Adrenal gland (tissue), 12 donors: ENCODE data around the gene LSM7. TPM values are rescaled to one million over a fixed set of nuclear protein-coding genes. Genes with fewer than 3 reads are reported as not detected.

Source experiments
- DNase-seq, 7 donors: peaks; one replicate each; pipeline ENCODE4 v3.0.0-alpha.2; 2019 to 2020
- H3K27ac ChIP-seq, 5 donors: fragments of 200-600 bp; sonication (generic) in 4 of 5; 1 replicate in 3 of 5; 2 replicates in 2 of 5; pipeline versions ENCODE4 v1.5.1 to v1.8.0; 2016 to 2020; ENCODE audit warnings: mild to moderate bottlenecking in 1 of 5
- H3K27me3 ChIP-seq: fragments of 200-600 bp; 2 replicates; pipeline ENCODE4 v1.8.0; 2021
- H3K36me3 ChIP-seq, 2 donors: fragments of 200-600 bp; replicated peaks in 1 of 2; 1 replicate in 1 of 2; 2 replicates in 1 of 2; pipeline versions ENCODE4 v1.5.1 to v1.8.0; 2018 to 2022
- H3K4me1 ChIP-seq, 2 donors: fragments of 200-600 bp; replicated peaks in 1 of 2; 1 replicate in 1 of 2; 2 replicates in 1 of 2; pipeline versions ENCODE4 v1.5.1 to v1.8.0; 2018 to 2021
- H3K4me3 ChIP-seq, 4 donors: fragments of 200-600 bp; sonication (generic) in 3 of 4; one replicate each; pipeline ENCODE4 v1.5.1; 2016 to 2018
- H3K9me3 ChIP-seq, 3 donors: fragments of 200-600 bp; sonication (generic) in 1 of 3; replicated peaks in 1 of 3; 1 replicate in 2 of 3; 2 replicates in 1 of 3; pipeline versions ENCODE4 v1.5.1 to v1.8.0; 2016 to 2021
- POLR2A ChIP-seq, 2 donors: fragments of 450-650 bp; IDR thresholded peaks; one replicate each; pipeline ENCODE4 v1.6.1; 2017; ENCODE audit warnings: antibody characterized with exemption in 2 of 2, mild to moderate bottlenecking in 2 of 2, moderate library complexity in 1 of 2
- WGBS, 4 donors: extraction: QIAGEN DNeasy Blood & Tissue Kit in 2 of 4; methylation state at CpG; one replicate each; pipeline versions ENCODE4 v1.1.5 to v1.1.7; 2013 to 2017; 5-methylcytosine and 5-hydroxymethylcytosine counted together
- intact Hi-C, 2 donors: fragments of 100-400 bp; cut with DNase I; formaldehyde crosslinking; loops; one replicate each; pipeline versions ENCODE4 v1.14.1 to v1.15.0; 2022 to 2023
- polyA plus RNA-seq, 3 donors: library from polyadenylated mRNA; stranded (reverse); fragments of 200-250 nt in 2 of 3; fragments of 350-450 nt in 1 of 3; fragmentation: Illumina TruSeq in 1 of 3; extraction: RNeasy Lipid Tissue Mini Kit (QIAGEN cat#74804) in 1 of 3; gene quantifications; one replicate each; pipeline ENCODE4 v1.2.3, GENCODE V29; 2013 to 2014
- total RNA-seq, 9 donors: library from RNA; depleted of rRNA in 4 of 9; stranded (reverse); fragments of >200 nt in 4 of 9; fragments of 120-200 nt in 1 of 9; fragmentation: NEBNext Ultra II Directional in 1 of 9; extraction: Animal tissue kit (Norgen Biotek cat#: 25700) in 1 of 9; gene quantifications; one replicate each; pipeline versions ENCODE4 v1.1.0 to v1.2.4, GENCODE V29; 2013 to 2023
- TF ChIP-seq, protein P1 (sequence below), 6 experiments: fragments of 450-650 bp in 4 of 6; fragments of 200-600 bp in 2 of 6; sonication (generic) in 1 of 6; IDR thresholded peaks; 1 replicate in 5 of 6; 2 replicates in 1 of 6; pipeline versions ENCODE4 v1.5.1 to v1.8.0; 2016 to 2021; ENCODE audit warnings: antibody characterized with exemption in 6 of 6, mild to moderate bottlenecking in 2 of 6, moderate library complexity in 1 of 6
- donor health status: healthy with polysubstance abuse.
- donor health status: Bipolar disorder and iron deficiency.
- donor health status: DM: yes; HTN: yes; CAD: no.
- donor health status: DM: no; HTN: no; CAD: no.
- donor health status: DM: no; HTN: no; CAD: no.
- donor health status: DM: yes; HTN: yes; CAD: no.

LSM7 gene
- total and polyA plus RNA-seq, 12 donors = 24.1 to 355 (median 78.1) TPM

DNA sequence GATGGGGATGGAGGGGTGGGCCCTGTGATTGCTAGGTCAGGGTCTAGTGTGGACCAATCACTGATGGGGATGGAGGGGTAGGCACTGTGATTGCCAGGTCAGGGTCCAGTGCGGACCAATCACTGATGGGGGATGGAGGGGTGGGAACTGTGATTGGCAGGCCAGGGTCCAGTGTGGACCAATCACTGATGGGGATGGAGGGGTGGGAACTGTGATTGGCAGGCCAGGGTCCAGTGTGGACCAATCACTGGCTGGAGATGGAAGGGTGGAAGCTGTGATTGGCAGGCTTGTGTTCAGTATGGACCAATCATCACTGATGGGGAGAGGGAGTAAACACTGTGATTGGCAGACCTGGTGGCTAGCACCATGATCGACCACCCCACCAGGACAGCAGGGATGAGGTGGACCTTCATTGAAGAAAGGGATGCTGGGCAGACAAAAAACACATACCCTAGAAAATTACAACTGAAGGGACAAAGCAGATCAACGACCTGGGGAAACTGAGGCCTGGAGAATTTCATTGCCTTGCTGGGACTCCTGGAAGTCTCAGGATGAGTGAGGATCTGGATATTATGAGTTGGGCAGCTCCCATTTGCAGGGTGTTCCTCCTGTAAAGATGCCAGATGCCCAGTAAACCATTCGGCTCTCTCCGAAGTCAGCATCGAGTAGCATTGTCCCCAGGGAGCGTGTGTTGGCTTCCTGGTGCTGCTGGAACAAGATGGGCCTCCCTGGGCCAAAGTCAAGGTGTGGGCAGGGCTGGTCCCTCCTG lies 47.2 kb upstream of the LSM7 start:
- no peak overlapping the region for H3K27ac ChIP-seq
- H3K9me3 ChIP-seq = no peaks in the 10 kb centered on the region
- no peaks in the 10 kb centered on the region for H3K27me3 ChIP-seq
- H3K36me3 ChIP-seq = no peaks in the 10 kb centered on the region
- intact Hi-C loops = no loop called here
- H3K4me3 ChIP-seq = no peak overlapping the region
- H3K4me1 ChIP-seq = peaks cover 0 to 4% of the 10 kb centered on the region in 2 donors
- 81 to 90% (median 85%) methylated on average over 3 to 7 of the region's 7 CpGs for WGBS, 4 donors
- no peak for DNase-seq
- TF ChIP-seq, protein P1, sequence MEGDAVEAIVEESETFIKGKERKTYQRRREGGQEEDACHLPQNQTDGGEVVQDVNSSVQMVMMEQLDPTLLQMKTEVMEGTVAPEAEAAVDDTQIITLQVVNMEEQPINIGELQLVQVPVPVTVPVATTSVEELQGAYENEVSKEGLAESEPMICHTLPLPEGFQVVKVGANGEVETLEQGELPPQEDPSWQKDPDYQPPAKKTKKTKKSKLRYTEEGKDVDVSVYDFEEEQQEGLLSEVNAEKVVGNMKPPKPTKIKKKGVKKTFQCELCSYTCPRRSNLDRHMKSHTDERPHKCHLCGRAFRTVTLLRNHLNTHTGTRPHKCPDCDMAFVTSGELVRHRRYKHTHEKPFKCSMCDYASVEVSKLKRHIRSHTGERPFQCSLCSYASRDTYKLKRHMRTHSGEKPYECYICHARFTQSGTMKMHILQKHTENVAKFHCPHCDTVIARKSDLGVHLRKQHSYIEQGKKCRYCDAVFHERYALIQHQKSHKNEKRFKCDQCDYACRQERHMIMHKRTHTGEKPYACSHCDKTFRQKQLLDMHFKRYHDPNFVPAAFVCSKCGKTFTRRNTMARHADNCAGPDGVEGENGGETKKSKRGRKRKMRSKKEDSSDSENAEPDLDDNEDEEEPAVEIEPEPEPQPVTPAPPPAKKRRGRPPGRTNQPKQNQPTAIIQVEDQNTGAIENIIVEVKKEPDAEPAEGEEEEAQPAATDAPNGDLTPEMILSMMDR (IDR thresholded peaks at IDR 0.05) = no peak
- TF ChIP-seq POLR2A (IDR thresholded peaks at IDR 0.05) = no peak

DNA sequence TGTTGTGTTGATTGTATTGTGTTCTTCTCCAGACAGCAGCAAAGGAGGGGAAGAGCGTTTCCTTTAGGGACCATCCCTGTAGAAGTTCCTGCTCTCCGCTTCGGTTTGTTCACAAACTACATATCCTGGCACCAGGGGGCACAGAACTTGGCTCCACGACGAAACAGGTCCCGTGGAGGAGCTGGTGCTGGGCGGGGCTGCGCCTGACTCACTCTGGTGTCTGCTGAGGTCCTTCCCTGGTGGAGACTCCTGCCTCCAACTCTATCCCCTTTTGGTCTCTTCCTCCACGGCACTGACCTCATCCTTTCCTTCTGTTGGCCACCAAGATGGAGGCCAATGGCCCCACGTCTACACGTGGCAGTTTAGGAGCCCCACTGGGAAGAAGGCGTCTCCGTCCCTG lies 46.4 kb upstream of the LSM7 start:
- Histone ChIP-seq H3K4me1 (peaks cover 0 to 4% of the 10 kb centered on the region in 2 donors), H3K36me3 (no peaks in the 10 kb centered on the region), H3K27ac (no peak overlapping the region), H3K9me3 (no peaks in the 10 kb centered on the region), H3K27me3 (no peaks in the 10 kb centered on the region), H3K4me3 (no peak overlapping the region)
- WGBS, 4 donors = 85 to 93% (median 90%) methylated on average over 13 of the region's 13 CpGs
- DNase-seq = no peak
- TF ChIP-seq POLR2A (IDR thresholded peaks at IDR 0.05) = no peak
- TF ChIP-seq, protein P1 (IDR thresholded peaks at IDR 0.05) = no peak
- intact Hi-C loops = no loop called here

DNA sequence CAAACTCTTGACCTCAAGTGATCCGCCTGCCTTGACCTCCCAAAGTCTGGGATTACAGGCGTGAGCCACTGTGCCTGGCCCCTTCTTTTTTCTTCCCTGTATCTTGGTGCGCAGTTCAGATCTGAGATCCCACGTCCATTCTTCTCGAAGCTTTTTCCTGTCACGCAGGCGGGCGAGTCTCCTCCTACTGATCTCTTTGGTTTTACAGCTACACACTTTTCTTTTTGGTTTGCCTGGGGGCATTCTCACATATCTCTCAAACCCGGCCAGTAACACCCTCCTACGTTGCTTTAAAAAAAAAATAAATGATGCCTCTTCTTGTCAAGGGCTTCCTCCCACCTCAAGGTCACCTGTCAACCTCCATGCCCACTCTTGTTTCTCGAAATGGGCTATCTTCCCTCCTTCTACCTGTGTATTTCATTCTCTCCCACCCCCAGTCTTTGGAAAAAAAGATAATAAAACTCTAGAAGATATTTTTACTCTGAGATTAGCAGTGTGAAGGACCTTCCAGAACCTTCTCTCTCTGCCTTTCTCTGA lies 43.8 kb upstream of the LSM7 start:
- Histone ChIP-seq H3K4me3 (no peak overlapping the region), H3K27me3 (no peaks in the 10 kb centered on the region), H3K4me1 (peaks cover 0 to 4% of the 10 kb centered on the region in 2 donors), H3K36me3 (no peaks in the 10 kb centered on the region), H3K27ac (no peak overlapping the region), H3K9me3 (no peaks in the 10 kb centered on the region)
- TF ChIP-seq, protein P1 (IDR thresholded peaks at IDR 0.05) = no peak
- no peak for TF ChIP-seq POLR2A (IDR thresholded peaks at IDR 0.05)
- intact Hi-C loops = no loop called here
- 38 to 50% (median 48%) methylated on average over 11 of the region's 11 CpGs for WGBS, 4 donors
- no peak for DNase-seq

DNA sequence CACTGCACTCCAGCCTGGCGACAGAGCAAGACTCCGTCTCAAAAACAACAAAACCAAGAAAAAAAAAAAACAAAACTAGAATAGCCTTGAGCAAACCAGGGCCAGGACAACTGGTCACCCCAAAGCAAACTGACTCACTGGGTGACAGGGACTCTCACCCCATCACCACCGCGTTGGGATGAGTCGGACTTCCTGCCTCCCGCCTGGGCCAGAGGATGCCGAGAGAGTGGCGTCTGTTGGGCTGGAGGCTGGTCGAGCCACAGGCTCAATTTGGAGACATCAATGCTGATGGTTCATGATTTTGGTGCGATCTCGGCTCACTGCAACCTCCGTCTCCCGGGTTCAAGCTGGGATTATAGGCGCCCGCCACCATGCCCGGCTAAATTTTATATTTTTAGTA lies 43.3 kb upstream of the LSM7 start:
- TF ChIP-seq POLR2A (IDR thresholded peaks at IDR 0.05) = no peak
- TF ChIP-seq, protein P1 (IDR thresholded peaks at IDR 0.05) = no peak
- Histone ChIP-seq H3K4me3 (no peak overlapping the region), H3K36me3 (no peaks in the 10 kb centered on the region), H3K27me3 (no peaks in the 10 kb centered on the region), H3K27ac (no peak overlapping the region), H3K9me3 (no peaks in the 10 kb centered on the region), H3K4me1 (peaks cover 0 to 1% of the 10 kb centered on the region in 2 donors)
- WGBS, 4 donors = 42 to 63% (median 60%) methylated on average over 16 of the region's 16 CpGs
- intact Hi-C loops = no loop called here
- peak in 4 of 7 donors; percentile 41 to 50 (median 44) for DNase-seq
